Cardiac fibroblast (primary cell): Measurements from ENCODE around the gene MUC21.
"Not testable (repeated sequence)": the region's sequence is repeated elsewhere in the genome, so short reads cannot be mapped to it uniquely, and the experiment has no call there.

Experiments used
- DNase-seq, 2 donors: peaks; one replicate each; pipeline versions ENCODE4 v3.0.0 to v3.0.0-alpha.2; 2010; ENCODE audit warnings: low read depth in 2 of 2
- H3K4me3 ChIP-seq, 2 donors: replicated peaks in 1 of 2; 1 replicate in 1 of 2; 2 replicates in 1 of 2; pipeline ENCODE4 v1.5.1; 2011; ENCODE audit warnings: low read depth in 2 of 2, low read length in 2 of 2, mild to moderate bottlenecking in 2 of 2, moderate library complexity in 1 of 2
- CTCF ChIP-seq: IDR thresholded peaks from one replicate; pipeline ENCODE4 v1.5.1; 2011; ENCODE audit warnings: low read depth, mild to moderate bottlenecking, low read length, inconsistent platforms

Gene MUC21

GRCh38 chr6:30964075-30964474 is 19.4 kb upstream of the MUC21 start:
- no peak for DNase-seq
- TF ChIP-seq CTCF = no peak
- no peak overlapping the region for H3K4me3 ChIP-seq

GRCh38 chr6:30965140-30965601 is 18.3 kb upstream of the MUC21 start:
- DNase-seq = no peak
- TF ChIP-seq CTCF = no peak

GRCh38 chr6:30966154-30966553 is 17.4 kb upstream of the MUC21 start:
- no peak overlapping the region for H3K4me3 ChIP-seq
- no peak for TF ChIP-seq CTCF
- no peak for DNase-seq

More at GRCh38 chr6:30965140-30965601, 18.3 kb upstream of the MUC21 start:
- H3K4me3 ChIP-seq = no peak overlapping the region

- not testable (repeated sequence) for H3K4me3 ChIP-seq, DNase-seq
Measured at GRCh38 chr6:30969171-30969570, 14.3 kb upstream of the MUC21 start.

GRCh38 chr6:30970946-30971345 is 12.6 kb upstream of the MUC21 start:
- DNase-seq = no peak
- H3K4me3 ChIP-seq = no peak overlapping the region
- no peak for TF ChIP-seq CTCF

- DNase-seq = no peak
- no peak for TF ChIP-seq CTCF
- no peak overlapping the region for H3K4me3 ChIP-seq
Measured at GRCh38 chr6:30972816-30973215, 10.7 kb upstream of the MUC21 start.

GRCh38 chr6:30974490-30975252 is 8.8 kb upstream of the MUC21 start:
- no peak for DNase-seq
- TF ChIP-seq CTCF = no peak
- H3K4me3 ChIP-seq = no peak overlapping the region
